HG03097 (cell line): ENCODE results near the gene AP2S1.
"Not testable (repeated sequence)": the region's sequence is repeated elsewhere in the genome, so short reads cannot be mapped to it uniquely, and the experiment has no call there.

Experiments used
- ATAC-seq: cut with Tn5 transposase; IDR thresholded peaks from one replicate; pipeline ENCODE4 v1.9.1; 2021; ENCODE audit not compliant: unreplicated experiment, low FRiP score

Gene AP2S1

GRCh38 chr19:46812977-46813838 lies 37.4 kb downstream of the AP2S1 start:
- no peak for ATAC-seq

DNA sequence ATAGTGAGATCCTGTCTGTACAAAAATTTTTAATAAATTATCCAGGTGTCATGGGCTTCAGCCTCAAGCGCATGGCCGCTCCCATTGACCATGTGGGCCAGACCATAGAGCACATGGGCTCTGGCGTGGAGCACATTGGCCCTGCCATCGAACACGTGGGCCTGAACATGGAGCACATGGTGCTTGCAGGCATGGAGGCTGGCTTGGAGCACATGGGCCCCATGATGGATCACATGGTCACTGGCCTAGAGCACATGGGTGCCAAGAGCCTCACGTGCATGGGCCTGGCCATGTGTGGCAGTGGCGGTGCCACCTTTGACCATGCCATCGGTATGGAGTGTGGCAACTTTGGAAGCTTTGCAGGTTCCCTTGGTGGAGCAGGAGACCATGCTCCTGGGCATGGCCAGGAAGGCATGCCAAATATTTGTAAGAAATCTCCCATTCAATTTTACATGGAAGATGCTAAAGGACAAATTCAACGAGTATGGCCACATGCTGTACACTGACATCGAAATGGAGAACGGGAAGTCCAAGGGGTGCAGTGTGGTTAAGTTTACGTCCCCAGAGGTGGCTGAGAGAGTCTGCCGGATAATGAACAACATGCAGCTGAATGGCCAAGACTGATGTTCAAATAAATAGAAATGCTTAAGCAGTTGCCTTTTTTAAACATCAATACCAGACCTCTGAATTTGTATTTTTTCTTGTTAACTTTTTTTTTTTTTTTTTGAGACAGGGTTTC lies 40.9 kb downstream of the AP2S1 start:
- ATAC-seq = no peak

DNA sequence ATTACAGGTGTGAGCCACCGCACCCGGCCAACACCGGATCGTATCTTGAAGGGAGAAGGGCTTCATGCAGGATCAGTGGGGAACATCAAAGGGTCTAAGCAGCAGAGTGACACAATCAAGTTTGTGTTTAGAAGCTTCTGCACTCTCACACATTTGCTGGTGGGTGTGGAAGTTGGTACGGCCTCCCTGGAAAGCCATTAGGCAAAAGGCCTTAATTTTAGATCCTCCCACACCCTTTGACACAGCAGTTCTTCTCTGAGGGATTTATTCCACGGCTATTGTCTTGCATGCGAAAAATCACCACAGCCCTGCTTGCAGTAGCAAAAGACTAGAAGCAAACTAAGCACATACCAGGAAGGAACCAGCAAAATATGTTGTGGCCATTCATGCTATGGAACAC lies 44.0 kb downstream of the AP2S1 start:
- ATAC-seq = no peak

GRCh38 chr19:46804432-46804831 lies 46.2 kb downstream of the AP2S1 start:
- not testable (repeated sequence) for ATAC-seq

DNA sequence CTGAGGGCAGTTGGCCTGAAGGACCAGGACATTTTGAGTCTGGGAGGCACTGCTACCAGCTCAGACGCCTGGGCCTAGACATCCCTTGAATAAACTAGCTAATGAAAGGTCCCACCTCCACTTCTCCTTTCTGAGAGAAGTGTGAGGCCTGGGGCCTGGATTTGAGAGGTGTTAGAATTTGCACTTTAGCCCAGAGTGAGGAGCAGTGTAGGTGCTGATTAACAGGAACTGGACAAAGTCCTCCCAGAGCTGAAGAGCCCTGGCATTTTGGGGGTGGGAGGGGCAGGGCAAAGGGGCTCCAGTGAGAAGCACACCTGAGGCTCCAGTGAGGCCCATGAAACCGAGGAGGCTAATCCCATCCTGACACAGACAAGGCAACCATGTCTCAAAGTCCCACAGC lies 47.1 kb downstream of the AP2S1 start:
- ATAC-seq = no peak

DNA sequence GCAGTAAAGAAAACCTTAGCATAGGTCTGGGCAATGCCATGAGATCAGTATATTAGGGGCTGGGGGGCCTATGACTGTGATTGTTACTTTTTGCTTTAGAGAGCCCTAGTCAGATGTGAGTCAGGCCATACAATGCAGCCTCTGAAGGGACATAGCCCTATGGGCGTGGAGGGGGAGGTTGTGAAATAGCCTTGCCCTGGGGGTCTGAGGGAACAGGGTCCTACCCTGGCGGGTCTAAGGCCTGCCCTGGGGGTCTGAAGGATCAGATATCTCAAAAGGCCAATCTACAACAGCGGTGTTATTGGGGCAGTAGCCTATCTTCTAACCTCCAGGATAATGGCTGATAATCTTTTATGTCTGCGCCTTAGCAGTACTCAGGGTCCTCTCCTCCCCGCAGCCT lies 48.5 kb downstream of the AP2S1 start:
- no peak for ATAC-seq

DNA sequence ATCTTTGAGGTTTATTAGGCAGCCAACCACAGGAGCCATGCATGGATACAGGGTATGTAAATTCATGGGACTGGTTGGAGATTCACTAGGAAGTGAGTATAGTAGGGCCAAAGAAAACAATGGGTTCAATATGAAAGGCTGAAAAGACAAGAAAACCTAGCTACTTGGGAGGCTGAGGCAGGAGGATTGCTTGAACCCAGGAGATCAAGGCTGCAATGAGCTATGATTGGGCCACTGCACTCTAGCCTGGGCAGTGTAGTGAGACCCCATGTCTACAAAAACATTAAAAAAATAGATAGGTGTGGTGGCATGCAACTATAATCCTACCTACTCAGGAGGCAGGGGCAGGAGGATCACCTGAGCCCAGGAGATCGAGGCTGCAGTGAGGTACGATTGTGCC lies 51.9 kb downstream of the AP2S1 start:
- no peak for ATAC-seq

GRCh38 chr19:46797881-46798280 lies 52.8 kb downstream of the AP2S1 start:
- no peak for ATAC-seq

- ATAC-seq = no peak
Measured at GRCh38 chr19:46791944-46792343, 58.7 kb downstream of the AP2S1 start.

GRCh38 chr19:46789371-46789770 lies 61.3 kb downstream of the AP2S1 start:
- ATAC-seq = no peak

GRCh38 chr19:46788968-46789338 lies 61.7 kb downstream of the AP2S1 start:
- no peak for ATAC-seq

DNA sequence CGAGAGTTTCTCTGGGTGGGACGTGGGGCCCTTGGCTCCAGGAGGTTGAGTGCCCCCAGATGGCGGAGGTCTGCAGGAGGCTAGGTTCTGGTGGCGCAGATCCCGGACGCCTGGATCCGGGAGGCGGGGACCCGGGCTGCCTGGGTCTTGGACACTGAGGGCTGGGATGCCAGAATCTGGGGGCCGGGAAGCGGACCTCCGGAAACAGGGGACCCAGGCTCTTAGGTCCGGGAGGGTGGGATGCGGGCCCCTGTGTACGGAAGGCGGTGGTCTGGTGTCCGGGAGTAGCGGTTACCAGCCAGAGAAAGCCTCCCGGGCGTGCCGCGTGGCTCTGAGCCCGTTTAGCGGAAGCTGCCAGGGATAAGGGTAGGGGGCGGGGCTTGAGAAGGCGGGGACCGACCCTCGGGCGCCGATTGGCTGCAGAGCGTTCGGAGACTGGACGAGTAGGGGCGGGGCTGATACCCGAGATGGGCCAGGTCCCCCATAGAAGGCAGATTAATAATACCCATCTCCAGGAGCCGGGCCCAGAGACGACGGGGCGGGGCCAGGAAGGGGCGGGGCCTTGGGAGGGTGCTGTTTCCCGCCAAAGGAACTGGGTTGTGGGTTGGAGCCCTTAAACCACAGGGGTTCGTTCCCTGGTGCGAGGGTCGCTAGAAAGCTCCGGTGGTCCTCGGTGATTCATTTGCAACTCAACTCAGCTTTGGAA lies 62.2 kb downstream of the AP2S1 start, which contains the start of gene SLC1A5:
Gene SLC1A5, minus strand, starts transcription at position 333 of the 706 bp plus-strand sequence. CDS start 629 bp downstream, outside the sequence.
- peak; percentile 69 for ATAC-seq
